ENCODE results near the gene WDR43.
"Not testable (repeated sequence)": the region's sequence is repeated elsewhere in the genome, so short reads cannot be mapped to it uniquely, and the experiment has no call there.

WDR43 gene

DNA sequence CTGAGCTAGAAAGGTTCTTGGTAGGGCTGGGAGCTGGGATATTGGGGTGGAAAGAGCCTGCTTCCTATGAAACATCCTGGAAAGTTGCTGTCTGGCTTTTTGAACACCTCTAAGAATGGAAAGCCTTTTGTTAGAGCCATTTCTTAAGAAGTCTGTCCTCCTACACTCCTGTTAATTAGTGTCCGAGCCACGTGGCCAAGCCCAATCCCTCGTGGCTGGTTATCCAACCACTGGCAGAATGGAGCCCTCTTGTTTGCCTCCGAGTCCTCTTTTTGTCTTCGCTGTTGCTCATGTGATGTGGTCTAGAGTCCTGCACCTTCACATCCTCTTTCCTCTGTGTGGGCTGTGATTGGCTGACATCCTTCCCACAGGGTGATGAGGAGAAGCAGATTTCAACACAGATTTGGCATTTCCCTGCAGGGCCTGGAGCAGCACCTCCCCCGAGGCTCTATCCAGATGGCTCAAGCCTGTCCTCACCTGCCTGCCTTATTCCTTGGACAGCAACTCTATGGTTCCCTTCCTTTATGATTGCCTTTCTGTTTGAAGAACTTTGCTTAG lies 78.4 kb downstream of the WDR43 start:
- DNase-seq = no peak

DNA sequence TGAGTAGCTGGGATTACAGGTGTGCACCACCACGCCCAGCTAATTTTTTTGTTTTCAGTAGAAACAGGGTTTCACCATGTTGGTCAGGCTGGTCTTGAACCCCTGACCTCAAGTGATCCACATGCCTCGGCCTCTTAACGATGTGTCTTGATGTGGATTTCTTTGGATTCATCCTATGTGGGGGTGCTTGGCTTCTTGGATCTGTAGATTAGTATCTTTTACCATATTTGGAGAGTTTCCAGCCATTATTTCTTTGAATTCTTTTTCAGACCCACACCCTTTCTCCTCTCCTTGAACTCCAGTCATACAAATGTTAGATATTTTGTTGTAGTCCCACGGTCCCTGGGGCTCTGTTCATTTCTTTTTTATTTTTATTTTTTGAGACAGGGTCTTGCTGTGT lies 79.8 kb downstream of the WDR43 start:
- DNase-seq = no peak

DNA sequence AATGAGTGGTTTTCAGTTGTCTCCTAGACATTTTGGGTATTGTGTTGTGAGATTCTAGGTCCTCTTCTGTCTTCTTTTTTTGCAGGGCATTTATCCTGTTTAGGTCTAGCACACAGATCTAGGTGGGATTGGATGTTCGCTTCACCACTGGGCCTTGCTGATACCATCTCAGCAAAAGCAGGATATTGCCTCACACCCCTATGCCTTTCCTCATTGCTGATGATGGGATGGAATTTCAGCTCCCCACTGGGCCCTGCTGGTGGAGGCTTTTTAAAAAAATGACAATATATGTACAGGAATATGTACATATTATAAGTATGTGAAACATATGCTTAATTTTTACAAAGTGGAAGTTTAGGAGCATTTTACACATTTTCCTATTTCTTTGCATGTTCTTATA lies 81.2 kb downstream of the WDR43 start:
- no peak for DNase-seq

DNA sequence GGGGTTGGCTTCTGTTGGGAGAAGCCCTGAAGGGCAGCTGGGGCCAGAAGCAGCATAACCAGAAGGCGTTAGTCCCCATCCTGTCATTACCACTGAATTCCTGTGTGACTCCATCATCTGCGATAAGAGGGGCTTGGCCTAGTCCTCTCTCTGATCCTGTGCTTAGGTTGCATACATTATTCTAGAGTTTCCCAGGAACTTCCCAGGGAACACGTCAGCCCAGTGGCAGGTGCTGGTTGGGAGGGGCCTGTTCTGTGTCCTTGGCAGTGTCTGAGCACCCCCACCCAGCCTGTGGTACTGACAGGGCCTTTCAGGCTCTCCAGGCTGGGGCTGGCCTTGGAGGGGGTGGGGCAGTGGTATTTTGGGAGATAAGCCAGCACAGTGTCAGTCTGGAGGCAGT lies 82.1 kb downstream of the WDR43 start:
- DNase-seq = no peak

DNA sequence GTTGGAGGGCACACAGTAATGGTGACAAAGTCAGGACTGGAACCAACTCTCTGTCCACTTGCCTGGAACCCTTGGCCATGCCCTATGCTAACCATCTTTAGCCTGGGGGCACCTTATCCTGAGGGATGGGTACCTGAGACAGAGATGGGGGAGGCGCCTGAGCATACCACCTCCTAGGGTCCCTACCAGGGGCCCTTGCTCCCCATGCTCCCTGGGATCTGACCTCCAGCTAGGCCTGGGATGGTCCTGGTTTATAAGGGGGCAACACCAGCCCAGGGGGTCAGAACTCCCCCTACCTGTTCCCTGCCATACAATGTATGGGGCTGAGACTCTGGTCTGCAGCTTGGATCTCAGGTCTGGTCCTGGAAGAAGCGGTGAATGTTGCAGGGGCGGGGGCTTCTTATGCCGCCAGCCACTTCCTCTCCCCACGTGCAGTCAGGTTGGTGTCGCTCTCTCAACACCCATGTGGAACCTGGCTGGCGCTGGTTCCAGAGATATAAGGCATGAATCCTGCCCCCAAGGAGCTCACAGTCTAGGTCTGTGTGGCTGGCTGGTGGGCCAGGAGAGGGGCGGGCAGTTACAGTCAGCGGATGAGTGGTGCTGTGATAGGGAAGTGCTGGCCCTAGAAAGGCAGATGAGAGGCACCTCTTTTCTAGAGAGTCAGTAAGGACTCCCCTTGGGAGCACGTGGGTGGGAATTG lies 82.9 kb downstream of the WDR43 start:
- DNase-seq = no peak

DNA sequence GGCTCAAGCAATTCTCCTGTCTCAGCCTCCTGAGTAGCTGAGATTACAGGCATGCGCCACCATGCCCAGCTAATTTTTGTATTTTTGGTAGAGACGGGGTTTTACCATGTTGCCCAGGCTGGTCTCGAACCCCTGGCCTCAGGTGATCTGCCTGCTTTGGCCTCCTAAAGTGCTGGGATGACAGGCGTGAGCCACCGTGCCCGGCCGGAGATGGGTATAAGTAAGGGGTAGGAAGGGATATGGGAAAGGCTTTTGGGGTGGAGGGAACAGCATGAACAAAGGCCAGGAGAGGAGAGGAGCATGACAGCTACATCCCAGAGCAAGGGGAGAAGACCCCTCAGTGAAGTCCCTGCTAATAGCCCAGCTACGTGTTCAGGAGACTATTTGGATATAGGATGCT lies 83.5 kb downstream of the WDR43 start:
- DNase-seq = not testable (repeated sequence)

DNA sequence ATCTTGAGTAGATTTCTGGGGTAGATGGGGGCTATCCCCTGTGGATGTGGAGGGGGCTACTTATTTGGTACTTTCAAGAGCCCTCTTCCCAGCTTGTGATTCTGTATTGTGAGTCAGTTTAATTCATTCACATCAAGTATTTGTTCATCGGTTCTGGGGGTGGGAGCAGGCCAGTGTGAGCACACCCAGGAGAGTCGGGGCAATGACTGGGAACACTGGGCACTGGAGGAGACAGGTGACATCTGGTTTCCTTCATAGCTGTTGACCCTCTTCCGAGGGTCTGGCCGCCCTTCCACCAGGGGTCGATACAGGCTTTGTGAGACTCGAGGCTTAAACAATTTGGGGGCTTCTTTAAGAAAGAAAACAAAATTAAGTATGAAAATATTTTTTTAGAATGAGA lies 84.1 kb downstream of the WDR43 start:
- DNase-seq = no peak

DNA sequence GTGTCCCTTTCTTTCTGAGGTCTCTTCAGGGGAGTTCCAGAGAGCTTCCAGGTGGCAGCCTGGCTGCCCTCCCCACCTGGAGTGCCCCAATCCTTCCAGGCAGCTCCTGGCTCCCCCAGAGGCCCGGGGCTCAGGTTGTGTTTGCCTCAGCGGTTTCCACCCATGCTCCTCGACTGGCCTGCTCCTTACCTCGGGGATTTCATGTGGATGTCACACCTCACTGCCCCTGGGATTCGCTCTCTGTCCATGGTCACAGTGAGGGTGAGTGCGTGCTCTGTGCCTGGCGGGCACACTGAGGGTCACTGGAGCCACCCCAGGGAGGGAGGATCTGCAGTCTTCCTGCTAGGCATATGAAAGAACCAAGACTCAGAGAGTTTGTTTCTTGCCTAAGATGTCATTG lies 84.6 kb downstream of the WDR43 start:
- DNase-seq = no peak

DNA sequence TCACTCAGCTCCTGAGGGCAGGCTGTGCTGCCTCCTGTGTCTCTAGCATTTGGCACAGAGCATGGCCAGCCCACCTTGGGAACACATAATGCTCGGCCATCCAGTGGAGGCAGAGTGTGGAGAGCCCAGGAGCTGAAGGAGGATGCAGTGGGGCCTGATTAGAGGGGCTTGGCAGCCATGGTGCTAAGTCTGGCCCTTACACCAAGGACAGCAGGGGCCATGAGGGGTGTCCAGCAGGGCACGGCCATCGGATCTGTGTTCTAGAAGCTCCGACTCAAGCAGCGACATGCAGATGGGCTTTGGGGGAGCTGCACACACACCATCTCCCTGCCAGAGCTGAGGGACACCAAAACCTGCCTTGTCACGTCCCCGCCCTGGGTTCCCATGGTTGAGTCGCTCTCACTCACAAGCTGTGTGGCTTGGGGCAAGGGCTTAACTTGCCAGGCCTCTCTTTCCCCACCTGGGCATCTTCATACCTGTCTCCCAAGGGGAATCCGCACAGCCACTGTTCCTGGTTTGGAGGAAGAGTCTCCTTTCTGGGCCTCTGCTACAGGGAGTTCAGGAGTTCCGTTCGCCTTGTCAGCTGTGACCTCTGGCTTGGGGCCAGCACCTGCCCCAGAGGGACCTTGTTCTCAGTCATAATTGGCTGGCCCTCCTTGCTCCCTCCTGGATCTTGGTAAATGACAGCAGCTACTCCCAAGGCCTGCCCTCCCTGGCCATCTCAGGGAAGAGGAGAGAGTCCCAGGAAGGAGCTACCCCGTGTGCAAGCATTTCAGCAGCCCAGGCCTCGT lies 85.3 kb downstream of the WDR43 start:
- DNase-seq = no peak

DNA sequence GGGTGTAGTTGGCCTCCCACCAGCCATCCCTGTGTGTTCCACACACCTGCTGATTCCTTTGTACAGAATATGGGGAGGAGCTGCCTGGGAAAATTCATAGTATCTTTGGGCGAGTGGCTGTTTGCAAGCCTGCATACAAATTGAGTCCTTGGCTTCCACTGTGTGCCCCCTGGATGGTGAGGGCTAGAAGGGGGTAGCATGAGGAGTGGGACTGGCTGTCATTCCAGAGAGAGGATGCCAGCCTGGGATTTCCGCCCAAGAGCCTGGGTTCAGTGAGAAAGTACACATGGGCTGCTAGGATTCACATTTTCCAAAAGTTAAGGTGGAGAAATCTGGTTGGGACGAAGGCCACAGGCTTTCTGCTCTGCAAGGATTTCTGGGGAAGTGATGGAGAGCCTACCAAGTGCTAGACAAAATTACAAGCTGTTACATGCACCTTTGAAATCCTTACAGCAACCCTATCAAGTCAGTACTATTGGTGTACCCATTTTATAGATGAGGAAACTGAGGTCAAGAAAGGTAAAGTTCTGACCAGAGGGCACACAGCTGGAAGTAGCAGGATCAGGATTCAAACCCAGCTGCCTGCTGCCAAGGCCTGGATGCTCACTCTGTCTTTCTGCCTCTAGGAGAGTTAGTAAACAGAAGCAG lies 86.0 kb downstream of the WDR43 start:
- no peak for DNase-seq

DNA sequence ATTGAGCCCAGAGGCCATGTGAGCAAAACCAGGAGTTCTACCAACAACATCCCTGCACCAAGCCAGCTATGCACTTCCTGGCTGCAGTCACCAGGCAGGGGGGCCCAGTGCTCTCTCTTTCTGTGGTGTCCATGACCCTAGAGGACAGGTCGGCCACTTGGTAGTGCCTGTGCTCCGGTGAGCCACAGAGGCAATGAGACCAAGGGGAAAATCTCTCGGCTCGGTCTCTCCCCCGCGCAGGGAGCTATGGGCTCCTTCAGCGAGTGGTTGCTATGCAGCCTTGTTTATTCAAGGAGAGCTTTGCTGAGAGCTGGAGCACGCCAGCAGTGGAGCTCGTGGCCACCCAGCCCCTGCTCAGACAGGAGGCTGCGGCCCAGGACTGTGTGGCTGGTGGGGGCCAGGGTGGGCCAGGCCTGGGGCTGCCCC lies 86.6 kb downstream of the WDR43 start, which contains the start of gene TOGARAM2:
Gene TOGARAM2 (plus strand): TSS at position 283 of the 426 bp plus-strand sequence. CDS start 13,537 bp downstream, outside the sequence.
- DNase-seq = no peak

DNA sequence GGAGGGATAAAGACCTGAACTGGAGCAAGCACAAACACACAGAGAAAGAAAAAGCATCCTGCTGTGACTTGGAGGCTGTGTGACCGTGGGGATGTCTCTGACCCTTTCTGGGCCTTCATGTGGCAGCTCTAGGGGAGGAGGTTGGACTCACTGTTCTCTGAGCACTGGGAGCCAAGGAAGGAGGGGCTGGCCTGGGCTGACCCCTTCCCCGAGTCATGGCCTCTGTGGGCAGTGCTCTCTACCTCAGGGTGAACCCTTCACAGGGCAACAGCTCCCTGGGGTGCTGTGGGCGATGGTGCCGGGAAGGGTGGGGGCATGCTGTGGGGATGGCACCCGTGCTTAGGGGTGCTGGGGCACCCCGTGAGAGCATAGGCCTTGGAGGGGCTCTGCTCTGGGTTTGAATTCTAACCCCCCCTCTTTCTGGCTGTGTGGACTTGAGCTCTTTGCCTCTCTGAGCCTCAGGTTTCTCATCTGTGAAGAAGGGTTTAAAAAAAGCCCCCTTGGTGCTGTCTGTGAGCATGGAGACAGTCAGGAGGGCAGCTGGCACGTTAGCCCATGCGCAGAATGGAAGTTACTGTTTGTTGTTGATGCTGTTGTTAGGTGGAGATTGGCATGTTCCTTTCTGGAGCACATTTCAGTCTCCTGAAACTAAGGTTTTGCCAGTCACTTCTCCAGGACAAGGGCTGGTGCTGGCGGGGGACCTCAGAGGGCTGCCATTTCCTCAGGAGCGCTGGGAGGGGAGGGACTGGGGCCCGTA lies 87.3 kb downstream of the WDR43 start:
- no peak for DNase-seq

DNA sequence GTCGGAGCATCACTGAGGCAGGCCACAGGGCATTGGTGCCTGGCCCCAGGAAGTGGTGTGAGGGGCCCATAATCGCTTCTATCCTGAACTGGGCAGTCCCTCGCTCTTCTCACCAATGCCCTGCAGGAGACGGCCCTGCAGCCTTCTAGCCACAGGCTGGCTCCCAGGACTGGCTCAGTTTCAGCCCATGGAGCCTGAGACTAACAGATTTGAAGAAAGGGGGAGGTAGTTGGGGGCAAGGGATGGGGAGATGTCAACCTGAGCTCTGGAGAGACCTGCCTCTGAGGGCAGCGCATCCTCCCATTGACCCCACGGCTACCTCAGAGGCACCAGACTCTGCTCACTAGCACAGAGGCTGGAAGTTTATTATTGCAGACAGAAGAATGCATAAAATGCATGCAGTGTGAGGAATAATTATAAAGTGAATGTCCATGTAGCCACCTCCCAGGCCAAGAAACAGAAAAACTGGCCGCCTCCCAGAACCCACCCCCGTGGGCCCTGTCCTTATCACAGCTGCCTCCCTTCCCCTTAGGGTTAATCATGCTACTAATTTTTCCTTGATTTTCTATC lies 88.0 kb downstream of the WDR43 start:
- DNase-seq = no peak

DNA sequence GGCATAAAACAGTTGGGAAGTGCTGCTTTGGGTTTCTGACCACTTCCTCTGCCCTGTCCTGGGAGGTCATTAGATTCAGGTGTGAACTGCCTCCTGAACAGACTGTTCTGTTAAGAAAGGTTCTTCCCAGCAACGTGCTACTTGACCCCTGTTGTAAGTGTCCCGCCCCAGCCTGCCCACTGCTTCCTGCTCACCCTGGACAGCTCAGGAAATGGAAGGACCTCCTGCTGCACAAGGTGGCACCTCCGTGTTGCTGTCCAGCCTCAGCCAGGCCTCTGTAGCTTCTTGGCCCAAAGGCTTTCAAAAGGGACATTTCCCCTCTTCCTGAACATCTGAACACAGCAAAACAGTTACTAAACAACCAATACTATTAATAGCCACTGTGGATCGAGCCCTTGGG lies 92.0 kb downstream of the WDR43 start:
- no peak for DNase-seq

DNA sequence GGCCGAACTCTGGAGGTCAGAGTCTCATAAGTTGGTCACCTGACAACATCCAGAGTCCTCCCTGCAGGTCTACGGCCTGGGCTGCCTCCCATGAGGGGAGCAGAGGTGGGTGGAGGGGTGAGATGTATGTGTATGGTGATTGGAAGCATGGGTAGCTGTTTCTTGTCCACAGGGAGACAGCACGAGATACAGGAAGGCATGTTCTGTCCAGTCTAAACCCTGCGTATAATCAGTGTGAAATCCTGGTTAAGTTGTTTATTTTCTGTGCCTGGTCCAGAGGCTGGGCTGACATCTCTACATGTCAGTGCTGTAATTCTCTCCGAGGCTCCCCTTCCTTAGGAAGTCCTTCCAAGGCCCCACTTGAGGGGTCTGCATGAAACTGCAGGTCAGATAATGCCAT lies 95.5 kb downstream of the WDR43 start:
- no peak for DNase-seq

DNA sequence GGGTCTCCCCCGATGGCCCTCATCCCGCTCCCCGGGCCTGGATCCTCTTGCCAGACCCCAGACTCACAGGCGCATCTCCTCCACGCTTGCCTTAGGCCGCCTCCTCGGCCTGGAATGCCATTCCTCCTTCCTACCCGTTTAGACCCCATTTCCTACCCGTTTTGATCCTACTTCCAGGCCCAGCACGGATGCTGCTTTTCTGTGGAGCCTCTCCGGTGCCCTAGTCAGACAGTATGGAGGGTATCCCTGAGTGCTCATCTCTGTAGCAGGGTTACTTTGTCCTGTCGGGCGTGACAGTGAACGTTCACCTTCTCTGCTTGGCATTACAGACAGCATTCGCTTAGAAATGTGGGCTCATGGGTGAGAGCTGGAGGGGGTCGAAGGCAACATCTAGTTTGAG lies 96.0 kb downstream of the WDR43 start:
- DNase-seq = no peak

DNA sequence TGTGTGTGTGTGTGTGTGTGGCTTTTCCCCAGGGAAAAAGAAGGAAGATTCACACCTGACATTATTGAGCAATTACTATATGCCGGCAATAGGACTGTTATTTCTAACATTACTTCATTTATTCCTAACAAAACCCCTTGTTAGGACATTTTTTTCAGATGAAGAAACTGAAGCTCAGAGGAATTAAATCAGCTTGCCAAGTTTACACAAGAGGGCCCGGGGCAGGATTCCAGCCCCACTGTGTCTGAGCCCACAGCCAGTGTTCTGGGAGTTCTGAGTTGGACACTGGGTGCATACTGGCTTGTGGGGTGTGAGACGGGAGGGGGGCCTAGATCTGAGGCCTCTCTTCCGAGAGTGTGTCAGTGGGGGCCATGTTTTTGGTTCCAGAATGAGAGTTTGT lies 96.6 kb downstream of the WDR43 start:
- DNase-seq = no peak

DNA sequence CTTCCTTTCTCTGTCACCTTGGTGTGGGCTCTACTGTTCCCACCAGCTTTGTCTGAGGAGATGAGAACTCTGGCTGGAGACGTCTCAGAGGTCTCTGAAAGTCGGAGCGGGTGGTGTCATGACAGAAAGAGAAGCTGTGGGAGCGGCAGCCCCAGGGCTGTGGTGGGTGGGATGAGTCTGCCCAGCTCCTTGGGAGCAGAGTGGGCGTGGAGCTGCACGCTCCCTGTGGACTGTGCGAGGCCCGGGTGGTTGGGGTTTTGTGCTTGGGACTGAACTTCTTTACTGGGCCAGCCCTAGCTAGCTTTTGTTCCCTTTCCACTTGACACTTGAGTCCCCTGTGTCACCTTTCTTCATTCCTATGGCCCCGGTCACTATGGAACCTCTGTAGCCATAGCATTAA lies 97.0 kb downstream of the WDR43 start:
- DNase-seq = no peak

DNA sequence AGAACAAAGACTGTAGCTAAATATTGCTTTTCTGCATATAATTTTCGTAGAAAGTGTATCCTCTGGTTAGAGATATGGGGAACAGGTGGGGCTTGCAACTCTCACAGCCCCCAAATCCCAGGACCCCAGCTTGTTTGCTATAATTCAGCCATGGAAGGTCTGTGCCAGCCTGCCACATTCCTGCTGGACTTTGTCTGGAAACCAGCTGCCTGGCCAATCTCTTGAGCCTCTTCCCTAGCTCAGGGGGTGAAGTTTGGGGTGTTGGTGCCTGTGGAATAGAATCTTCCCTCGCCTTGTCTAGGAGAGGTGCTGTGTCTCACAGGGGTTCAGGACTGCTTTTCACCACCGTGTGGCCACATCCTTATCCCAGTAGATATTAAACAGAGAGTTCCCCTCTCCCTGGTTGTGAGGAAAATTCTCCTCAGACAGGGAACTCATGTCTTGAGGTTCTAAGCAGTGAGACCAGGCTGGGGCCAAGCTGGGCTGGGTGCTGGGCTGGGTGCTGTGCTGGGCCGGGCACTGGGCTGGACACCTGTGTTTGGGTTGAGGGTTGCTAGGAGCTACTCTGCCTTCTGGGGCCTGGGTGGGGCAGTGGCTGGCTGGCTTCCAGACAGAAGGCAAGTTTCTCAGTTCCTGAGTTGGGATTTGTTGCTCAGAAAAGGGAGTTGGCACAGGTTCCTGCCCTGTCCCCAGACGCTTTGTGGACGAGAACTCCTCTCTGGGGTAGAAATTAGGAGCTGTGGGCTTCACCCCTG lies 98.9 kb downstream of the WDR43 start:
- DNase-seq = no peak

DNA sequence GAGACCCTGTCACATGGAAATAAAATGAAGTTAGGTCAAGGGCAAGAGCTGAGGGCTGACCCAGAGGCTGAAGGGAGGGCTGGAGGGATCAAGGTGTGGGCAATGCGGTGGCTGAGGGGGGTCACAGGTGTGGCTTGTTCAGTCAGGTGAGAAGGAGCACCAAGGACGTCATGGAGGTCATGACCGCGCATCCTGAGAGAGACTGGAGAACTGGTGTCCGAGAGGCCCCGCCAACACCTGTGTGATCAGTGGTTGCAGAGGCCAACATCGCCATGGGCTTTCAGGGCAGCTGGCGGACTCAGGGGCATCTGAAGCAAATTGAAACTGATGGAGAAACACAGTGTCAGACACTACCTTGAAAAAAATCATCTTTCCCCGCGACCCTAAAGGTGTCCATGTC lies 99.6 kb downstream of the WDR43 start:
- no peak for DNase-seq

DNA sequence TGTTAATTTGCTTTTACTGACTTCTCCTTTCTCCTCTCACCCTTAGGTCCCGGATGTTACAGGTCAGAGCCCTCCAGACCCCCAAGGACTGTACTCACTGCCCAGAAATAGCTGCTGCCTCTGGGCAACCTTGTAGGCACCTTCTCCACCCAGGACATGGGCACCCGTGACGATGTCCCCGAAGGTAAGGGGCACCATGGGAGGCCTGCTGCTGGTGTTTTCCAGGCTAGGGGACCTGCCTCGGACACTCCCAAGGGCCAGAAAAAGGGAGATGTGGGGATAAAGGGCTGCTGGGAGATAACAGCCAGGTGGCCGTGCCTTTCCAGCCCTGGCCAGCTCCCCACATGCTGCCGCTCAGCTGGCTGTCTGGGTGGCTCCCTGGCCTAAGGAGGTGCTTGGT lies 100.2 kb downstream of the WDR43 start:
- DNase-seq = no peak
